OCI-LY7 (cell line): ENCODE measurements around the gene MAP4K5. TPM values are rescaled to one million over a fixed set of nuclear protein-coding genes. Genes with fewer than 3 reads are reported as not detected.

Source experiments
- BruUV-seq: library from RNA; stranded (reverse); fragments of 400-500 nt; replicated peaks from 2 replicates; lab custom pipeline; 2021; lab: Mats Ljungman, UMichigan
- CTCF ChIA-PET: fragments of 300-600 bp; sonication (Branson Sonifier 250); formaldehyde crosslinking; loops from one replicate; lab custom pipeline; 2022; ENCODE audit warnings: antibody characterized with exemption; ENCODE audit not compliant: unreplicated experiment; lab: Charles Lee
- POLR2A ChIA-PET: fragments of 300-600 bp; sonication (Branson Sonifier 250); formaldehyde crosslinking; loops from one replicate; lab custom pipeline; 2022; ENCODE audit warnings: antibody characterized with exemption; lab: Charles Lee
- DNase-seq: peaks from one replicate; pipeline ENCODE4 v3.0.0-alpha.2; 2015; ENCODE audit warnings: low spot score
- H2AFZ ChIP-seq: fragments of 200-600 bp; sonication (generic), shearing (Covaris generic); 2 replicates; pipeline ENCODE4 v1.6.1; 2014; ENCODE audit warnings: mild to moderate bottlenecking, antibody characterized with exemption, low read length, moderate library complexity
- H3K27ac ChIP-seq: fragments of 200-600 bp; sonication (generic); 2 replicates; pipeline ENCODE4 v1.5.1; 2014; ENCODE audit warnings: mixed run types, low read depth, mild to moderate bottlenecking, moderate library complexity, low read length, inconsistent platforms; ENCODE audit not compliant: poor library complexity, severe bottlenecking
- H3K36me3 ChIP-seq: fragments of 200-600 bp; sonication (generic); 2 replicates; pipeline ENCODE4 v1.6.1; 2014; ENCODE audit warnings: mild to moderate bottlenecking, antibody characterized with exemption, low read length, moderate library complexity, mixed read lengths; ENCODE audit not compliant: insufficient read depth
- H3K4me1 ChIP-seq: fragments of 200-600 bp; sonication (generic); 2 replicates; pipeline ENCODE4 v1.5.1; 2014; ENCODE audit warnings: mild to moderate bottlenecking, low read length; ENCODE audit not compliant: insufficient read depth, poor library complexity, severe bottlenecking
- H3K4me2 ChIP-seq: fragments of 200-600 bp; sonication (generic); 2 replicates; pipeline ENCODE4 v1.6.1; 2014; ENCODE audit warnings: mild to moderate bottlenecking, low read length
- H3K4me3 ChIP-seq: fragments of 200-600 bp; sonication (generic); 2 replicates; pipeline ENCODE4 v1.5.1; 2014; ENCODE audit warnings: mild to moderate bottlenecking, low read depth, low read length; ENCODE audit not compliant: poor library complexity, severe bottlenecking
- H3K79me2 ChIP-seq: fragments of 200-600 bp; sonication (generic); 2 replicates; pipeline ENCODE4 v1.6.1; 2016; ENCODE audit warnings: low read depth, mild to moderate bottlenecking, low read length, moderate library complexity, mixed read lengths; ENCODE audit not compliant: insufficient read depth
- H3K9me2 ChIP-seq: fragments of 200-600 bp; sonication (generic); 2 replicates; pipeline ENCODE4 v1.6.1; 2016; ENCODE audit warnings: mild to moderate bottlenecking, low read length, mixed read lengths; ENCODE audit not compliant: insufficient read depth
- H3K9me3 ChIP-seq: fragments of 200-600 bp; sonication (generic); 2 replicates; pipeline ENCODE4 v1.6.1; 2014; ENCODE audit warnings: mild to moderate bottlenecking, mixed run types, low read length, mixed read lengths
- H4K20me1 ChIP-seq: fragments of 200-600 bp; sonication (generic); 2 replicates; pipeline ENCODE4 v1.6.1; 2014; ENCODE audit warnings: mild to moderate bottlenecking, antibody characterized with exemption, low read length, moderate library complexity, mixed read lengths; ENCODE audit not compliant: insufficient read depth
- EZH2phosphoT487 ChIP-seq: fragments of 200-600 bp; sonication (generic); IDR thresholded peaks from 2 replicates; pipeline ENCODE4 v1.6.1; 2018; ENCODE audit warnings: low read depth, borderline replicate concordance, mild to moderate bottlenecking, mixed run types, antibody characterized with exemption, low read length, moderate library complexity, mixed read lengths
- intact Hi-C: fragments of 100-400 bp; cut with micrococcal nuclease; formaldehyde crosslinking; loops from one replicate; pipeline ENCODE4 v1.10.0; 2022; ENCODE audit not compliant: unreplicated experiment
- total RNA-seq, 2 experiments: library from RNA; depleted of rRNA in 1 of 2; stranded (reverse); fragments of >200 nt in 1 of 2; shearing (Covaris generic) in 1 of 2; gene quantifications; 2 replicates each; pipeline ENCODE4 v1.2.3, GENCODE V29; 2014 to 2022
- TF ChIP-seq, protein P1 (sequence below): fragments of 200-600 bp; sonication (generic); conservative IDR thresholded peaks from 2 replicates; pipeline ENCODE4 v1.5.1; 2014; ENCODE audit warnings: mild to moderate bottlenecking, antibody characterized with exemption, low read length, moderate library complexity, mixed read lengths

The MAP4K5 gene
- total RNA-seq, 2 experiments from 2014 or later = 36.7 to 44.0 TPM

DNA sequence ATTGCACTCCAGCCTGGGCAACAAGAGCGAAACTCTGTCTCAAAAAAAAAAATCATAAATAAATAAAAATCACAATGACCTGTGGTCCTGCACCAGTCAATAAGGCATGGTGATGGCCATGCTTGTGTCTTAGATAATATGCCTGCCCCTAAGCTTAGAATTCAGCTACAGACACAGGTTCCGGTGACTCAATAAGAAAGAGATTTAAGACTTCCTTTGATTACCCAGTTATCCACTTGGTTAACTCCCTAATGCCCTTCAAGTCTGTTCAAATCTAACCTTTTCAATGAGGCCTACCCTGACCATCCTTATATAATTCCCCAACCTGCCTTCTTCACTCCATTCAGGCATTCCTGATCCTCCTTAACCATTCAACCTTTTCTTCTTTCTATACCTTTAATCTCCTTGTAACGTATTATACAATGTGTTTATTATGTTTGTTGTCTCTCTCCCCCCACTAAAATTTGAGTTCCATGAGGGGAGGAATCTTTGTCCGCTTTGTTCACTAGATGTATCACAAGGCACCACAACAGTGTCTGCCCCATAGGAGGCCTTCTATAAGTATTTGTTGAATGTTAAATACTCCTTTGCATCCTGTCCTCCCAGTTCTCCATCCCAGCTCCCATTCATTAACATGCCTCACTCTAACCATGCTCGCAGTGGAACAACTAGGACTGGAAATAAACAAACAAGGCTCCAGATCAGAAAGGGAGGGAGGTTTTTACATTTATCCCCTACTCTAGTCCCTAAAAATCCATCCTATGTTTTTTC is 8.9 kb downstream of the MAP4K5 start:
- no peak overlapping the region for H3K27ac ChIP-seq
- TF ChIP-seq, protein P1, sequence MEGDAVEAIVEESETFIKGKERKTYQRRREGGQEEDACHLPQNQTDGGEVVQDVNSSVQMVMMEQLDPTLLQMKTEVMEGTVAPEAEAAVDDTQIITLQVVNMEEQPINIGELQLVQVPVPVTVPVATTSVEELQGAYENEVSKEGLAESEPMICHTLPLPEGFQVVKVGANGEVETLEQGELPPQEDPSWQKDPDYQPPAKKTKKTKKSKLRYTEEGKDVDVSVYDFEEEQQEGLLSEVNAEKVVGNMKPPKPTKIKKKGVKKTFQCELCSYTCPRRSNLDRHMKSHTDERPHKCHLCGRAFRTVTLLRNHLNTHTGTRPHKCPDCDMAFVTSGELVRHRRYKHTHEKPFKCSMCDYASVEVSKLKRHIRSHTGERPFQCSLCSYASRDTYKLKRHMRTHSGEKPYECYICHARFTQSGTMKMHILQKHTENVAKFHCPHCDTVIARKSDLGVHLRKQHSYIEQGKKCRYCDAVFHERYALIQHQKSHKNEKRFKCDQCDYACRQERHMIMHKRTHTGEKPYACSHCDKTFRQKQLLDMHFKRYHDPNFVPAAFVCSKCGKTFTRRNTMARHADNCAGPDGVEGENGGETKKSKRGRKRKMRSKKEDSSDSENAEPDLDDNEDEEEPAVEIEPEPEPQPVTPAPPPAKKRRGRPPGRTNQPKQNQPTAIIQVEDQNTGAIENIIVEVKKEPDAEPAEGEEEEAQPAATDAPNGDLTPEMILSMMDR = no peak
- TF ChIP-seq EZH2phosphoT487 = no peak
- CTCF ChIA-PET = no interaction called here
- peaks cover 91% of the 10 kb centered on the region for H3K79me2 ChIP-seq
- H4K20me1 ChIP-seq = peaks cover 12% of the 10 kb centered on the region
- peaks cover 16% of the 10 kb centered on the region for H3K4me1 ChIP-seq
- no peak for DNase-seq
- H3K36me3 ChIP-seq = peaks cover 32% of the 10 kb centered on the region
- no peak overlapping the region for H2AFZ ChIP-seq
- H3K4me2 ChIP-seq = no peak overlapping the region
- POLR2A ChIA-PET = interaction anchor here (0.9 kb wide), 1 partner anchor 30 kb away, joined by 6 read pairs; no protein-coding TSS in a partner anchor
- intact Hi-C loops = no loop called here
- H3K9me2 ChIP-seq = no peaks in the 10 kb centered on the region
- no peaks in the 10 kb centered on the region for H3K9me3 ChIP-seq
- H3K4me3 ChIP-seq = no peak overlapping the region
- BruUV-seq = no TSS peak

DNA sequence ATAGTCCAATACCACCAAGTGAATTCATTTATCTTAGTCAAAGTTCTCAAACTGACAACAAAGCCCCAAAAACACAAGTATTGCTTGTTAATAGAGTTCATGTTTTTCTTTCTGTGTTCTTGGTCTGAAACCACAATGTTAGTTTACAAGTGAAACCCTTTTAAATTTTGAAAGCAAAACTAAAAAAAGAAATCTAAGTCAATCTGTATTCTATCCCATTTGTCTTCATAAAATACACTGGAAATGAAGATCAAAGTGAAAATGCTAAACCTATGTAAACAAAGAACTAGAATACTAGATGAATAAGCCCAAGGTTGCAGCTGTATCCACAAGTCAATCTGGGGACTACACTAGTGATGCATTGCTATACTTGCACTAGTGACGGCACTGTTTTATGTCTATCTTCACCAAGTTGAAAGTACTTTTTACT is 10.4 kb downstream of the MAP4K5 start:
- Histone ChIP-seq H2AFZ (no peak overlapping the region), H3K4me2 (no peak overlapping the region), H3K9me3 (no peaks in the 10 kb centered on the region), H3K9me2 (no peaks in the 10 kb centered on the region), H4K20me1 (peaks cover 12% of the 10 kb centered on the region), H3K79me2 (peaks cover 86% of the 10 kb centered on the region), H3K4me3 (no peak overlapping the region), H3K4me1 (peaks cover 16% of the 10 kb centered on the region), H3K27ac (no peak overlapping the region), H3K36me3 (peaks cover 33% of the 10 kb centered on the region)
- no TSS peak for BruUV-seq
- no peak for DNase-seq
- ChIA-PET CTCF (no interaction called here), POLR2A (interaction anchor here (0.6 kb wide), 1 partner anchor 160 kb away, joined by 3 read pairs; no protein-coding TSS in a partner anchor)
- TF ChIP-seq, protein P1 = no peak
- TF ChIP-seq EZH2phosphoT487 = no peak
- intact Hi-C loops = no loop called here
